HCT116 (cell line): ENCODE results near the gene GAL. TPM values are rescaled to one million over a fixed set of nuclear protein-coding genes. Genes with fewer than 3 reads are reported as not detected.

Experiments
- ATAC-seq: fragments of 200-7000 bp; cut with Tn5 transposase; 2 replicates; pipeline ENCODE4 v1.9.1; 2020; ENCODE audit warnings: mild to moderate bottlenecking, moderate library complexity
- BruUV-seq: library from RNA; stranded (reverse); fragments of 400-500 nt; replicated peaks from 2 replicates; lab custom pipeline; 2021; lab: Mats Ljungman, UMichigan
- CTCF ChIA-PET: fragments of 300-600 bp; sonication (Branson Sonifier 250); formaldehyde crosslinking; loops from one replicate; lab custom pipeline; 2021; ENCODE audit warnings: antibody characterized with exemption; lab: Charles Lee
- POLR2A ChIA-PET: fragments of 300-600, 350-600 bp; sonication (Branson Sonifier 250); formaldehyde crosslinking; loops from one replicate; lab custom pipeline; 2021; ENCODE audit warnings: antibody characterized with exemption; lab: Charles Lee
- RAD21 ChIA-PET, 2 experiments: fragments of 300-600 bp; sonication (Branson Sonifier 250); formaldehyde crosslinking; loops; one replicate each; lab custom pipeline; 2023; ENCODE audit warnings: low total read pairs in 2 of 2; ENCODE audit not compliant: uncharacterized antibody in 2 of 2, unreplicated experiment in 2 of 2, low non-redundant PET in 1 of 2; lab: Charles Lee
- DNase-seq: peaks from one replicate; pipeline ENCODE4 v3.0.0-alpha.2; 2010; ENCODE audit warnings: low read depth, low spot score
- H2AFZ ChIP-seq: fragments of 200-600 bp; shearing (Covaris generic), sonication (generic); 2 replicates; pipeline ENCODE4 v1.6.1; 2017; ENCODE audit warnings: low read depth, mixed run types, mixed read lengths, antibody characterized with exemption, low read length; ENCODE audit not compliant: poor library complexity, severe bottlenecking
- H3K27ac ChIP-seq: 2 replicates; pipeline ENCODE4 v1.5.1; 2012; ENCODE audit warnings: low read depth, low read length
- H3K27me3 ChIP-seq: fragments of 200-600 bp; sonication (generic); 2 replicates; pipeline ENCODE4 v1.6.1; 2016; ENCODE audit warnings: mixed run types, low read length, mixed read lengths; ENCODE audit not compliant: insufficient read depth
- H3K36me3 ChIP-seq, 2 experiments: fragments of 200-500 bp in 1 of 2; fragments of 200-600 bp in 1 of 2; sonication (Bioruptor generic) in 1 of 2; sonication (generic) in 1 of 2; 2 replicates each; pipeline versions ENCODE4 v1.5.1 to v1.6.1; 2014 to 2016; ENCODE audit warnings: low read length in 2 of 2, inconsistent platforms in 1 of 2, mixed read lengths in 1 of 2, mixed run types in 1 of 2; ENCODE audit not compliant: insufficient read depth in 2 of 2, control insufficient read depth in 1 of 2
- H3K4me1 ChIP-seq, 2 experiments: fragments of 200-600 bp in 1 of 2; sonication (generic) in 1 of 2; 2 replicates each; pipeline versions ENCODE4 v1.5.1 to v1.6.1; 2012 to 2017; ENCODE audit warnings: low read length in 2 of 2, inconsistent platforms in 1 of 2, mild to moderate bottlenecking in 1 of 2, mixed read lengths in 1 of 2, mixed run types in 1 of 2, moderate library complexity in 1 of 2; ENCODE audit not compliant: insufficient read depth in 2 of 2, control insufficient read depth in 1 of 2
- H3K4me2 ChIP-seq: fragments of 200-600 bp; sonication (generic); 2 replicates; pipeline ENCODE4 v1.6.1; 2017; ENCODE audit warnings: mixed run types, low read length, mixed read lengths
- H3K4me3 ChIP-seq, 2 experiments: fragments of 200-600 bp in 1 of 2; sonication (generic) in 1 of 2; replicated peaks in 1 of 2; 2 replicates each; pipeline ENCODE4 v1.5.1; 2011 to 2016; ENCODE audit warnings: low read length in 2 of 2, control low read depth in 1 of 2, low read depth in 1 of 2, mild to moderate bottlenecking in 1 of 2, mixed read lengths in 1 of 2, mixed run types in 1 of 2
- H3K79me2 ChIP-seq: fragments of 200-600 bp; sonication (generic); 2 replicates; pipeline ENCODE4 v1.6.1; 2017; ENCODE audit warnings: mild to moderate bottlenecking, mixed run types, low read length, moderate library complexity, mixed read lengths; ENCODE audit not compliant: insufficient read depth
- H3K9ac ChIP-seq: fragments of 200-600 bp; sonication (generic); 2 replicates; pipeline ENCODE4 v1.6.1; 2016; ENCODE audit warnings: low read length, mixed read lengths
- H3K9me2 ChIP-seq: fragments of 200-600 bp; sonication (generic), shearing (Covaris generic); 2 replicates; pipeline ENCODE4 v1.6.1; 2017; ENCODE audit warnings: mixed run types, mild to moderate bottlenecking, moderate library complexity; ENCODE audit not compliant: insufficient read depth
- H3K9me3 ChIP-seq, 2 experiments: fragments of 200-500 bp in 1 of 2; fragments of 200-600 bp in 1 of 2; sonication (Bioruptor generic) in 1 of 2; sonication (generic) in 1 of 2; 2 replicates each; pipeline ENCODE4 v1.6.1; 2014 to 2017; ENCODE audit warnings: low read length in 2 of 2, mixed read lengths in 2 of 2, inconsistent platforms in 1 of 2, low read depth in 1 of 2, mild to moderate bottlenecking in 1 of 2, mixed run types in 1 of 2, moderate library complexity in 1 of 2; ENCODE audit not compliant: control insufficient read depth in 1 of 2, insufficient read depth in 1 of 2
- H4K20me1 ChIP-seq: fragments of 200-600 bp; sonication (generic), shearing (Covaris generic); 2 replicates; pipeline ENCODE4 v1.6.1; 2017; ENCODE audit warnings: mixed run types, mild to moderate bottlenecking, moderate library complexity; ENCODE audit not compliant: insufficient read depth
- ATF3 ChIP-seq: IDR thresholded peaks from 2 replicates; pipeline ENCODE4 v1.6.1; 2012
- CBX3 ChIP-seq: IDR thresholded peaks from 2 replicates; pipeline ENCODE4 v1.6.1; 2012; ENCODE audit warnings: low read depth
- CEBPB ChIP-seq: IDR thresholded peaks from 2 replicates; pipeline ENCODE4 v1.6.1; 2012; ENCODE audit warnings: low read depth
- JUND ChIP-seq: IDR thresholded peaks from 2 replicates; pipeline ENCODE4 v1.6.1; 2012
- POLR2A ChIP-seq: IDR thresholded peaks from 2 replicates; pipeline ENCODE4 v1.7.0; 2011; ENCODE audit warnings: borderline replicate concordance; ENCODE audit not compliant: insufficient read depth, insufficient read length; ENCODE audit errors: extremely low read depth
- POLR2AphosphoS5 ChIP-seq: IDR thresholded peaks from 2 replicates; pipeline ENCODE4 v1.6.1; 2011; ENCODE audit warnings: mild to moderate bottlenecking, low read depth, low read length, moderate library complexity
- SIN3A ChIP-seq: IDR thresholded peaks from 2 replicates; pipeline ENCODE4 v1.6.1; 2012; ENCODE audit warnings: low read depth
- SP1 ChIP-seq: IDR thresholded peaks from 2 replicates; pipeline ENCODE4 v1.6.1; 2012; ENCODE audit warnings: low read depth
- SRF ChIP-seq: IDR thresholded peaks from 2 replicates; pipeline ENCODE4 v1.6.1; 2012; ENCODE audit warnings: low read depth
- TCF7L2 ChIP-seq: IDR thresholded peaks from 2 replicates; pipeline ENCODE4 v1.7.0; 2011; ENCODE audit warnings: borderline replicate concordance, inconsistent platforms; ENCODE audit not compliant: insufficient read depth, insufficient read length; ENCODE audit errors: extremely low read depth
- YY1 ChIP-seq: IDR thresholded peaks from 2 replicates; pipeline ENCODE4 v1.6.1; 2011; ENCODE audit warnings: low read length, low read depth, moderate library complexity, mild to moderate bottlenecking; ENCODE audit not compliant: insufficient replicate concordance; ENCODE audit errors: extremely low read depth
- intact Hi-C: fragments of 100-400 bp; cut with micrococcal nuclease; formaldehyde crosslinking; loops from 2 replicates; pipeline ENCODE4 v1.10.0; 2022
- total RNA-seq: library from RNA; stranded (reverse); gene quantifications from one replicate; pipeline ENCODE4 v1.2.1, GENCODE V29; 2021; ENCODE audit not compliant: unreplicated experiment
- TF ChIP-seq, protein P1 (sequence below), 3 experiments: fragments of 200-600 bp in 1 of 3; sonication (generic) in 1 of 3; IDR thresholded peaks in 2 of 3; conservative IDR thresholded peaks in 1 of 3; 2 replicates each; pipeline ENCODE4 v1.5.1; 2012 to 2017; ENCODE audit warnings: low read depth in 2 of 3, low read length in 2 of 3, antibody characterized with exemption in 1 of 3, borderline replicate concordance in 1 of 3, control low read depth in 1 of 3, mild to moderate bottlenecking in 1 of 3, mixed read lengths in 1 of 3, mixed run types in 1 of 3, moderate library complexity in 1 of 3; ENCODE audit not compliant: insufficient read depth in 1 of 3

Gene GAL
- total RNA-seq, 1 experiment from 2014 or later: 83.1 TPM

DNA sequence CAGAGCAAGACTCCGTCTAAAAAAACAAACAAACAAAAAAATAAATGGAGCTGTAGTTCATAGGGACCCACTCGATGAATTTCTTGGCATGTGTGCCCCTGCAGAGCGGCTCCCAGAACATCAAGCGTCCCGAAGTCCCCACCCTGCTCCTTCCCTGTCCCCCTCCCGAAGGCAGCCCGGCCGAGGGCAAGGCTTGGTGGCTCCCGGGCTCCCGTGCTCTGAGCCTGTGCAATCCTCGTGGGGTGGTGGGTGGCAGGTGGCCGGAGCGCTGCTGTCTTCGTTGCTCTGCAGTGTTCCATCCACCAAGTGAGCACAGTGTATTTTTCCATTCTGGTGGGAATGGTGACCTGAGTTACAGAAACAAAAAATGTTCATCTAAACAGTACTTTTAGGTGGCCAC, 33.5 kb upstream of the GAL start:
- DNase-seq: no peak
- ATAC-seq: no peak
- Histone ChIP-seq H3K9me3 (peaks cover 5 to 6% of the 10 kb centered on the region in 2 experiments; a peak in 2 of 4 replicates), H3K9me2 (no peaks in the 10 kb centered on the region), H3K27me3 (no peaks in the 10 kb centered on the region), H3K9ac (no peak overlapping the region), H3K4me1 (no peaks in the 10 kb centered on the region), H4K20me1 (no peaks in the 10 kb centered on the region), H2AFZ (no peak overlapping the region), H3K79me2 (no peaks in the 10 kb centered on the region), H3K36me3 (no peaks in the 10 kb centered on the region), H3K27ac (no peak overlapping the region), H3K4me2 (no peak overlapping the region), H3K4me3 (no peak overlapping the region)
- TF ChIP-seq SP1 (no peak), CEBPB (no peak), CBX3 (no peak), JUND (no peak), POLR2AphosphoS5 (no peak), SIN3A (no peak)
- intact Hi-C loops: no loop called here
- no TSS peak for BruUV-seq
- CTCF ChIA-PET: interaction anchor here (1.1 kb wide), 1 partner anchor 18 kb away, joined by 3 read pairs; no protein-coding TSS in a partner anchor
- RAD21 ChIA-PET: no interaction called here
- POLR2A ChIA-PET: no interaction called here

DNA sequence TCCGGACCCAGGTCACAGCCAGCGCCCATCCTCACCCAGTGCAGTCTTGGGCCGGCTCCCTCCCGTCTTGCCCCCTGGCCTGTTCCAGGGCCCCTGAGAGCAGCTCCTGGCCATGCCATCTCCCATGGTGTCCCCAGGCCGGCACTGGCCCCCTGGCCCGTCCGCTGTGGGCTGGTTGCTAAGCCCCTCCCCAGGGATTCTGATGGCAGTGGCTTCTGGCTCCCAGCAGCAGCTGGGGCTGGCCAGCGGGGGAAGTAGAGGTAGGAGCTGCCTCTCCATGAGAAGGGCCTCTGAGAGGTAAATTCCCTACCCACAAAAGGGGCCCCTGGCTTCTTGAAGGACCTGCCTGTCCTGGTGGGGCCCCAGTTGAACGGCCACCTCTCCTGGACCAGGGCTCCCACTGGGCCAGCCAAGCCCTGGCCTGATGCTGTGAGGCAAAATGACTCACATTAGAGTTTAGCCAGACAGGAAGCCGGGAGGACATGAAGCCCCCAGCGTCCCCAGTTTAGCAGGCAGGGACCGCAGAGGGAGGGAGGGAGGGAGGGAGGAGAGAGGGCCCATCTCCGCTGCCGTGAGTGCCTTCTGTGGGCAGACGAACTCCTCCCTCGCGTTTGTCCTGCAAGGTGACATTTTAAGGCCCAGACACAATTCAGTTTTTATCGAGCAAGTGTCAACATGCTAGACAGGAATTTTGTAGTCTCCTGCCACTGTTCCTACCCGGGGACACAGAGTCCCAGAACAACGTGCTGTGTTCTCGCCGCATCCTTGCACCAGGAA, 32.9 kb upstream of the GAL start:
- no peaks in the 10 kb centered on the region for H3K79me2 ChIP-seq
- intact Hi-C loops: no loop called here
- TF ChIP-seq CEBPB: no peak
- no peak for TF ChIP-seq POLR2AphosphoS5
- no peak for TF ChIP-seq YY1
- TF ChIP-seq SIN3A: no peak
- no peak for TF ChIP-seq SP1
- no peak for TF ChIP-seq SRF
- no peak for TF ChIP-seq CBX3
- no peak for TF ChIP-seq TCF7L2
- no peak for TF ChIP-seq ATF3
- TF ChIP-seq, protein P1, sequence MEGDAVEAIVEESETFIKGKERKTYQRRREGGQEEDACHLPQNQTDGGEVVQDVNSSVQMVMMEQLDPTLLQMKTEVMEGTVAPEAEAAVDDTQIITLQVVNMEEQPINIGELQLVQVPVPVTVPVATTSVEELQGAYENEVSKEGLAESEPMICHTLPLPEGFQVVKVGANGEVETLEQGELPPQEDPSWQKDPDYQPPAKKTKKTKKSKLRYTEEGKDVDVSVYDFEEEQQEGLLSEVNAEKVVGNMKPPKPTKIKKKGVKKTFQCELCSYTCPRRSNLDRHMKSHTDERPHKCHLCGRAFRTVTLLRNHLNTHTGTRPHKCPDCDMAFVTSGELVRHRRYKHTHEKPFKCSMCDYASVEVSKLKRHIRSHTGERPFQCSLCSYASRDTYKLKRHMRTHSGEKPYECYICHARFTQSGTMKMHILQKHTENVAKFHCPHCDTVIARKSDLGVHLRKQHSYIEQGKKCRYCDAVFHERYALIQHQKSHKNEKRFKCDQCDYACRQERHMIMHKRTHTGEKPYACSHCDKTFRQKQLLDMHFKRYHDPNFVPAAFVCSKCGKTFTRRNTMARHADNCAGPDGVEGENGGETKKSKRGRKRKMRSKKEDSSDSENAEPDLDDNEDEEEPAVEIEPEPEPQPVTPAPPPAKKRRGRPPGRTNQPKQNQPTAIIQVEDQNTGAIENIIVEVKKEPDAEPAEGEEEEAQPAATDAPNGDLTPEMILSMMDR (IDR thresholded peaks at IDR 0.05 in 2 of 3, conservative IDR thresholded peaks at IDR 0.05 in 1 of 3; ENCODE audit: borderline replicate concordance in 1 of 3, insufficient read depth in 1 of 3, low read depth in 2 of 3, low read length in 2 of 3): no peak
- no peak for TF ChIP-seq POLR2A
- no peak overlapping the region for H3K27ac ChIP-seq
- no peak overlapping the region for H3K4me2 ChIP-seq
- no peak for DNase-seq
- no peaks in the 10 kb centered on the region for H3K36me3 ChIP-seq
- H3K4me1 ChIP-seq: no peaks in the 10 kb centered on the region
- no peak overlapping the region for H3K9ac ChIP-seq
- no peaks in the 10 kb centered on the region for H3K9me2 ChIP-seq
- no peak overlapping the region for H2AFZ ChIP-seq
- ChIA-PET CTCF (no interaction called here), RAD21 (no interaction called here), POLR2A (no interaction called here)
- ATAC-seq: no peak
- H3K4me3 ChIP-seq: no peak overlapping the region
- H4K20me1 ChIP-seq: no peaks in the 10 kb centered on the region
- H3K27me3 ChIP-seq: no peaks in the 10 kb centered on the region
- BruUV-seq: no TSS peak
- peaks cover 5 to 6% of the 10 kb centered on the region in 2 experiments; a peak in 2 of 4 replicates for H3K9me3 ChIP-seq
